OCI-LY7 (cell line): ENCODE measurements around the gene CHRNA3. TPM values are rescaled to one million over a fixed set of nuclear protein-coding genes. Genes with fewer than 3 reads are reported as not detected.

ENCODE experiments used
- BruUV-seq: library from RNA; stranded (reverse); fragments of 400-500 nt; replicated peaks from 2 replicates; lab custom pipeline; 2021; lab: Mats Ljungman, UMichigan
- CTCF ChIA-PET: fragments of 300-600 bp; sonication (Branson Sonifier 250); formaldehyde crosslinking; loops from one replicate; lab custom pipeline; 2022; ENCODE audit warnings: antibody characterized with exemption; ENCODE audit not compliant: unreplicated experiment; lab: Charles Lee
- POLR2A ChIA-PET: fragments of 300-600 bp; sonication (Branson Sonifier 250); formaldehyde crosslinking; loops from one replicate; lab custom pipeline; 2022; ENCODE audit warnings: antibody characterized with exemption; lab: Charles Lee
- DNase-seq: peaks from one replicate; pipeline ENCODE4 v3.0.0-alpha.2; 2015; ENCODE audit warnings: low spot score
- H2AFZ ChIP-seq: fragments of 200-600 bp; sonication (generic), shearing (Covaris generic); 2 replicates; pipeline ENCODE4 v1.6.1; 2014; ENCODE audit warnings: mild to moderate bottlenecking, antibody characterized with exemption, low read length, moderate library complexity
- H3K27ac ChIP-seq: fragments of 200-600 bp; sonication (generic); 2 replicates; pipeline ENCODE4 v1.5.1; 2014; ENCODE audit warnings: mixed run types, low read depth, mild to moderate bottlenecking, moderate library complexity, low read length, inconsistent platforms; ENCODE audit not compliant: poor library complexity, severe bottlenecking
- H3K36me3 ChIP-seq: fragments of 200-600 bp; sonication (generic); 2 replicates; pipeline ENCODE4 v1.6.1; 2014; ENCODE audit warnings: mild to moderate bottlenecking, antibody characterized with exemption, low read length, moderate library complexity, mixed read lengths; ENCODE audit not compliant: insufficient read depth
- H3K4me1 ChIP-seq: fragments of 200-600 bp; sonication (generic); 2 replicates; pipeline ENCODE4 v1.5.1; 2014; ENCODE audit warnings: mild to moderate bottlenecking, low read length; ENCODE audit not compliant: insufficient read depth, poor library complexity, severe bottlenecking
- H3K4me2 ChIP-seq: fragments of 200-600 bp; sonication (generic); 2 replicates; pipeline ENCODE4 v1.6.1; 2014; ENCODE audit warnings: mild to moderate bottlenecking, low read length
- H3K4me3 ChIP-seq: fragments of 200-600 bp; sonication (generic); 2 replicates; pipeline ENCODE4 v1.5.1; 2014; ENCODE audit warnings: mild to moderate bottlenecking, low read depth, low read length; ENCODE audit not compliant: poor library complexity, severe bottlenecking
- H3K79me2 ChIP-seq: fragments of 200-600 bp; sonication (generic); 2 replicates; pipeline ENCODE4 v1.6.1; 2016; ENCODE audit warnings: low read depth, mild to moderate bottlenecking, low read length, moderate library complexity, mixed read lengths; ENCODE audit not compliant: insufficient read depth
- H3K9me2 ChIP-seq: fragments of 200-600 bp; sonication (generic); 2 replicates; pipeline ENCODE4 v1.6.1; 2016; ENCODE audit warnings: mild to moderate bottlenecking, low read length, mixed read lengths; ENCODE audit not compliant: insufficient read depth
- H3K9me3 ChIP-seq: fragments of 200-600 bp; sonication (generic); 2 replicates; pipeline ENCODE4 v1.6.1; 2014; ENCODE audit warnings: mild to moderate bottlenecking, mixed run types, low read length, mixed read lengths
- H4K20me1 ChIP-seq: fragments of 200-600 bp; sonication (generic); 2 replicates; pipeline ENCODE4 v1.6.1; 2014; ENCODE audit warnings: mild to moderate bottlenecking, antibody characterized with exemption, low read length, moderate library complexity, mixed read lengths; ENCODE audit not compliant: insufficient read depth
- CTCF ChIP-seq: fragments of 200-600 bp; sonication (generic); conservative IDR thresholded peaks from 2 replicates; pipeline ENCODE4 v1.5.1; 2014; ENCODE audit warnings: mild to moderate bottlenecking, antibody characterized with exemption, low read length, moderate library complexity, mixed read lengths
- EZH2phosphoT487 ChIP-seq: fragments of 200-600 bp; sonication (generic); IDR thresholded peaks from 2 replicates; pipeline ENCODE4 v1.6.1; 2018; ENCODE audit warnings: low read depth, borderline replicate concordance, mild to moderate bottlenecking, mixed run types, antibody characterized with exemption, low read length, moderate library complexity, mixed read lengths
- intact Hi-C: fragments of 100-400 bp; cut with micrococcal nuclease; formaldehyde crosslinking; loops from one replicate; pipeline ENCODE4 v1.10.0; 2022; ENCODE audit not compliant: unreplicated experiment
- total RNA-seq, 2 experiments: library from RNA; depleted of rRNA in 1 of 2; stranded (reverse); fragments of >200 nt in 1 of 2; shearing (Covaris generic) in 1 of 2; gene quantifications; 2 replicates each; pipeline ENCODE4 v1.2.3, GENCODE V29; 2014 to 2022

Gene CHRNA3
- total RNA-seq, 2 experiments from 2014 or later = not detected

- Histone ChIP-seq H3K36me3 (no peaks in the 10 kb centered on the region), H3K27ac (no peak overlapping the region), H3K79me2 (no peaks in the 10 kb centered on the region), H3K4me3 (no peak overlapping the region), H3K9me2 (no peaks in the 10 kb centered on the region), H4K20me1 (no peaks in the 10 kb centered on the region), H3K9me3 (no peaks in the 10 kb centered on the region), H3K4me1 (no peaks in the 10 kb centered on the region), H2AFZ (no peak overlapping the region), H3K4me2 (no peak overlapping the region)
- ChIA-PET POLR2A (no interaction called here), CTCF (no interaction called here)
- TF ChIP-seq EZH2phosphoT487 (no peak), CTCF (no peak)
- no TSS peak for BruUV-seq
- DNase-seq = no peak
- intact Hi-C loops = loop anchor here (5.0 kb wide), 1 partner anchor 310 kb away; no protein-coding TSS in a partner anchor
Measured at GRCh38 chr15:78617516-78617915, 3.3 kb downstream of the CHRNA3 start.

- TF ChIP-seq EZH2phosphoT487 (no peak), CTCF (no peak)
- ChIA-PET POLR2A (no interaction called here), CTCF (no interaction called here)
- no peak overlapping the region for H3K4me2 ChIP-seq
- H3K27ac ChIP-seq = no peak overlapping the region
- intact Hi-C loops = loop anchor here (5.0 kb wide), 1 partner anchor 310 kb away; no protein-coding TSS in a partner anchor
- DNase-seq = no peak
- H3K4me3 ChIP-seq = no peak overlapping the region
- no peaks in the 10 kb centered on the region for H3K9me2 ChIP-seq
- H3K36me3 ChIP-seq = no peaks in the 10 kb centered on the region
- no peaks in the 10 kb centered on the region for H3K4me1 ChIP-seq
- H2AFZ ChIP-seq = no peak overlapping the region
- H3K9me3 ChIP-seq = no peaks in the 10 kb centered on the region
- H4K20me1 ChIP-seq = no peaks in the 10 kb centered on the region
- no peaks in the 10 kb centered on the region for H3K79me2 ChIP-seq
- BruUV-seq = no TSS peak
Measured at GRCh38 chr15:78617076-78617475, 3.7 kb downstream of the CHRNA3 start.

GRCh38 chr15:78616506-78616905 lies 4.3 kb downstream of the CHRNA3 start:
- Histone ChIP-seq H3K4me2 (no peak overlapping the region), H3K4me3 (no peak overlapping the region), H3K4me1 (no peaks in the 10 kb centered on the region), H4K20me1 (no peaks in the 10 kb centered on the region), H3K36me3 (no peaks in the 10 kb centered on the region), H3K9me2 (no peaks in the 10 kb centered on the region), H3K27ac (no peak overlapping the region), H2AFZ (no peak overlapping the region), H3K79me2 (no peaks in the 10 kb centered on the region), H3K9me3 (no peaks in the 10 kb centered on the region)
- no TSS peak for BruUV-seq
- intact Hi-C loops = loop anchor here (5.0 kb wide), 1 partner anchor 309 kb away; no protein-coding TSS in a partner anchor
- TF ChIP-seq CTCF = no peak
- no peak for TF ChIP-seq EZH2phosphoT487
- POLR2A ChIA-PET = no interaction called here
- no peak for DNase-seq
- CTCF ChIA-PET = interaction anchor here (0.6 kb wide), 1 partner anchor 51 kb away, joined by 6 read pairs; no protein-coding TSS in a partner anchor
